Sciatic nerve (tissue), 2 donors: ENCODE data around the gene MKLN1. TPM values are rescaled to one million over a fixed set of nuclear protein-coding genes. Genes with fewer than 3 reads are reported as not detected.
A peak's percentile ranks its signal among the peaks of the same experiment; 100 is the strongest.
"Not testable (repeated sequence)": the region's sequence is repeated elsewhere in the genome, so short reads cannot be mapped to it uniquely, and the experiment has no call there.

Experiments
- ATAC-seq: fragments of 200-7000 bp; cut with Tn5 transposase; one replicate; pipeline ENCODE4 v1.9.1; 2020; ENCODE audit warnings: mild to moderate bottlenecking, moderate library complexity
- DNase-seq: peaks from one replicate; pipeline ENCODE4 v3.0.0-alpha.2; 2020; ENCODE audit warnings: low spot score
- intact Hi-C: fragments of 100-400 bp; cut with DNase I; formaldehyde crosslinking; loops from one replicate; pipeline ENCODE4 v1.14.2; 2022
- total RNA-seq: library from RNA; stranded (reverse); fragmentation: NEBNext Ultra II Directional; extraction: Animal tissue kit (Norgen Biotek cat#: 25700); gene quantifications from one replicate; pipeline ENCODE4 v1.2.1, GENCODE V29; 2021
- donor health status: DM: no; HTN: no; CAD: no.
- donor health status: DM: no; HTN: no; CAD: no.

MKLN1 gene
- total RNA-seq, 1 donor from 2014 or later: 110 TPM

DNA sequence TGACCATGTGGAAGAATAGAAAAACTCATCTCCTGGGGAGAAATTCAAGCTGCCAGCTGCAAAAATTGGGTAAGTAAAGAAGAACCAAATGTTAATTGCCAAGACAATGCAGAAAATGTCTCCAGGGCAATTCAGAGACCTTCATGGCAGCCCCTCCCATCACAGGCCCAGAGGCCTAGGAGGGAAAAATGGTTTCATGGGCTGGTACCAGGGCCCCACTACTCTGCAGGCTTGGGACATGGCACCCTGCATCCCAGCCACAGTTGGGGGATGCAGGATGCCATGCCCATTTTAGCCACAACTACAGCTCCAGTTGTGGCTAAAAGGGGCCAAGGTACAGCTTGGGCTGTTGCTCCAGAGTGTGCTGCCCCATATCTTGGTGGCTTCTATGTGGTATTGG lies 20.9 kb upstream of the MKLN1 start:
- no peak for ATAC-seq
- DNase-seq: no peak
- intact Hi-C loops: no loop called here

DNA sequence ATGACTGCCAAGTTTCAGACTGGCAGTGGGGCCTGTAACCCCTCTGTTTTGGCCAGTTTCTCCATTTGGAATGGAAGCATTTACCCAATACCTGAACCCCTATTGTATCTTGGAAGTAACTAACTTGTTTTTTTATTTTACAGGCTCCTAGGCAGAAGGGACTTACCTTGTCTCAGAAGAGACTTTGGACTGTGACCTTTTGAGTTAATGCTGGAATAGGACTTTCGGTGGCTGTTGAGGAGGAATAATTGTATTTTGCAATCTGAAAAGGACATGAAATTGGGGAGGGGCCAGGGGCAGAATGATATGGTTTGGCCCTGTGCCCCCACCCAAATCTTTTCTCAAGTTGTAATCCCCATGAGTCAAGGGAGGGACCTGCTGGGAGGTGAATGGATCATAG lies 20.0 kb upstream of the MKLN1 start:
- intact Hi-C loops: no loop called here
- DNase-seq (no peak), ATAC-seq (no peak)

DNA sequence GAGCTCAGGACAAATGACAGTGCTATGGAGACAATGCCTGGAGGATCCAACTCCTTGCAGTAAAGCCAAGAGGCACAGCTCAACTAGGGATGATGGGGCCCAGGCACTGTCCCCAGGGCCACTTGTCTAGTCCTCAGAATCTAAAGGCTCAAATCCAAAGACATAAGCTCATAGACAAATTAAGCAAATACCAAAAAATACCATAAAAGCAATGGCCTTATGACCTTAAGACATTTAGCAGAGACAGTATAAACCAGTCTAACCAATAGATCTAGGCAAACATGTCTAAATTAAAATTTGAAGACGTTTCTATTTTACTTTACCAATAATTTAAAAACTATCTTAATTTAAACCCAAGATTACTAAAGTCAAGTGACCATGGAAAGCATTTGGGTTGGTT lies 14.8 kb upstream of the MKLN1 start:
- DNase-seq: no peak
- no peak for ATAC-seq
- intact Hi-C loops: no loop called here

DNA sequence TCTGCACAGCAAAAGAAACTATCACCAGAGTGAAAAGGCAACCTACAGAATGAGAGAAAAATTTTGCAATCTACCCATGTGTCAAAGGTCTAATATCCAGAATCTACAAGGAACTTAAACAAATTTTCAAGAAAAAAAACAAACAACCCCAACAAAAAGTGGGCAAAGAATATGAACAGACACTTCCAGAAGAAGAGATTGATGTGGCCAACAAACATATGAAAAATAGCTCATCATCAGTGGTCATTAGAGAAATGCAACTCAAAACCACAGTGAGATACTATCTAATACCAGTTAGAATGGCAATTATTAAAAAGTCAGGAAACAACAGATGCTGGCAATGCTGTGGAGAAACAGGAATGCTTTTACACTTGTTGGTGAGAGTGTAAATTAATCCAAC lies 7.1 kb upstream of the MKLN1 start:
- no peak for ATAC-seq
- intact Hi-C loops: no loop called here

DNA sequence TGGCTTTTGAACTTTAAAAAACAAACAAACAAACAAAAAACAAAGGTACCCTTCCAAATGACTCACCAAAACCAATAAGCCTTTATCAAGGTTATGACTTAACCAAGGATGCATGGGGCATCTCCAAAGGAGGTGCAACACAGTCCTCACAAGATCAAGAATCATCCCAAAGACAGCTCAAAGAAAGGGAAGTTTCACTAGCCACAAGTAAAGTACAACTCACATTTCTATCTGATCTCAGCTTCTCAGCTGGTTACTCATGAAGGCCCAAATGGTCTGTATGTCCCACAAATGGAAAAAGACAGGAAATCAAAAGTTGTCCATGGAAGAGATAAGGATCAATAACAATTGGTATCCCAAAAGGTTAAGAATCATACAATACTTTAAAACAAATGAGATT lies 6.0 kb upstream of the MKLN1 start:
- intact Hi-C loops: no loop called here
- no peak for ATAC-seq
- no peak for DNase-seq

More for the DNA sequence above, 7.1 kb upstream of the MKLN1 start:
- no peak for DNase-seq

DNA sequence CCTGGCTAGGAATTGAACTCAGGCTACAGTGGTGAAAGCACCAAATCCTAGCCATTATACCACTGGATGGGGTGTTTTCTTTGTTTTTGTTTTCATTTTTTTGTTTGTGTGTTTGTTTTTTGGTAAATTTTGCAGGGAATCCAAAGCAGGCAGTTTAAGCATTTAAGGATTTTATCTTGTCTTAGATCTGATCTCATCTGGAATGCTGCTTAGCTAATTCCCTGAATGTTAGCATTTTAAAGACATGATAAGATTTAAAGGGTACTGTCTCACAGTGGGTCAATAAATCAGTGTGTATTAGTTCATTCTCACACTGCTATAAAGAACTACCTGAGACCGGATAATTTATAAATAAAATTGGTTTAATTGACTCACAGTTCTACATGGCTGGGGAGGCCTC lies 5.6 kb upstream of the MKLN1 start:
- ATAC-seq (no peak), DNase-seq (no peak)
- intact Hi-C loops: no loop called here

DNA sequence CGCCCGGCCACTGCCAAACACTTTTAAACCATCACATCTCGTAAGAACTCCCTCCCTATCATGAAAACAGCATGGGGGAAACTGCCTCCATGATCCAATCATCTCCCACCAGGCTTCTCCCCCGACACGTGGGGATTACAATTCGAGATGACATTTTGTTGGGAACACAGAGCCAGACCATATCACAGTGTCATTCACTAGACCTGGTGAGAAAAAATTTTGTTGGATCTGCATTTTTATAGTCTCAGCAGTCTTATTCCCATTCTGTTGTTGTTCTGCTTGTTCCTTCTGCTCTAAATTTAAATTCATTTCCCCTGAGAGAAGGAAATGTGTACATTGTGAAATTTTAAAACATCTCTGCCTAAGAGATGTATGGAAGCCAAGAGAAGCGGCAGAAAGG lies 4.8 kb upstream of the MKLN1 start:
- intact Hi-C loops: no loop called here
- ATAC-seq (no peak), DNase-seq (no peak)

DNA sequence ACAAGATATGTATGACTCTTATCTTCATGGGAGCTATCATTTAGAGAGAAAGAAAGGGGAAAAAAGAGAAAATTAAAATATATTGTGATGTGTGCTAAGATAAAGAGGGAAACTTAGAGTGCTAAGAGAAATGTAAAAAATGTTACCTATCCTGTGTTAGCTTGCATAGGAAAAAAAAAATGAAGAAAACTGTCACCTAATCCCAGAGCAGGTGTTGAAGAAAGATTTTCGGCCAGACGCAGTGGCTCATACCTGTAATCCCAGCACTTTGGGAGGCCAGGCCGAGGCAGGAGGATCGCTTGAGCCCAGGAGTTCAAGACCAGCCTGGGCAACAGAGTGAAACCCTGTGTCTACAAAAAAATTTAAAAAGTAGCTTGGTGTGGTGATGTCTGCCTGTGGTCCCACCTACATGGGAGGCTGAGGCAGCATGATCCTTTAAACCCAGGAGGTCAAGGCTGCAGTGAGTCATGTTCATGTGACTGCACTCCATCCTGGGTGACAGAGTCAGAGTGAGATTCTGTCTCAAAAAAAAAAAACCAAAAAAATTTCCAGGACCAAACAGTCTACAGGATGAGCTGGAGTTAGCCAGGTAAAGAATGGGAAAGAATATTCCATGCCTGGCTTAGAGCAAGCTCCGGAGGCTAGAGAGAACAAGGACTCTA lies 2.4 kb upstream of the MKLN1 start:
- intact Hi-C loops: no loop called here
- DNase-seq (no peak), ATAC-seq (no peak)

DNA sequence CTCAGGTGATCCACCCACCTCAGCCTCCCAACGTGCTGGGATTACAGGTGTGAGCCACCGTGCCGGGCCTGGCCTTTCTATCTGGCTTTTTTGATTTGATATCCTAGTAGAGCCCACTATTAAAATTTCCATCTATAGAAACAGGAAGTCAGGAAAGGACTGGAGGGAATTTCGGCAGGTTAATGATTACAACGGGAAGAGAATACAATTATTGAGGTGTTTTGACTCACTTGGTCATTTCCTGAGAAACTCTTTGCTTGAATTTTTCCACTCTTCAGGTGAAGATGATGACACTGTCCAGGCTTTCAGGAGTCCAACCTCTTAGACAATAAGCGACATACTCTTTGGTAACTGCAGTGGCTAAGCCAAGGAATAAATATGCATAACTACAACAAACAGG lies 1.1 kb upstream of the MKLN1 start:
- DNase-seq (no peak), ATAC-seq (no peak)
- intact Hi-C loops: no loop called here

DNA sequence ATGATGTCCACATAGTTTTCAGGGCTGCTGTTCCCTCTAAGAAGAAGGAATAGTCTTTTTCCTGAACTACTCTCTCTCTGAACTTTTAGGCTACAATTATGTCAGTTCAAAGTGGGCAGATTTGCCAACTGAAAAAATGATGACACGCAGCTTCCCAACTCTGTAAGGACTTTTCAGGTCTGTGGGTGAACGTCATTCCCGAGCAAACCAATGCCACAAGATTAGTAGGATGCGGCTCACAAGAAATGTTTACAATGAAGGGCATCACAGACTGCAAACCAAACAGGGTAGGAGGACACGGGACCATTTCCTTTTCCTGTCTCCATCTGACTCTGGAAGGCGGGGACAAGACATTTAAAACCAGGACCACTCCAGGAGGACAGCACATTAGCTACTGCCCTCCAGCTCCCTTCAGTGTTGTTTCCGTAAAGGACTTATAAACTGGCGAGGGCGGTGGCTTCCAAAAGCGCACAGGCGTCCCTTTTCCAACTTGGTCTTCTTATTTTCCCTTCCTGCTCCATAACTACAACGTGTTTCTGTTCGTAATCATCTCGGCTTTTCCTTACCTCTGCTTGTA lies 539 bp upstream of the MKLN1 start:
- ATAC-seq (peak; percentile 71), DNase-seq (no peak)
- intact Hi-C loops: no loop called here

DNA sequence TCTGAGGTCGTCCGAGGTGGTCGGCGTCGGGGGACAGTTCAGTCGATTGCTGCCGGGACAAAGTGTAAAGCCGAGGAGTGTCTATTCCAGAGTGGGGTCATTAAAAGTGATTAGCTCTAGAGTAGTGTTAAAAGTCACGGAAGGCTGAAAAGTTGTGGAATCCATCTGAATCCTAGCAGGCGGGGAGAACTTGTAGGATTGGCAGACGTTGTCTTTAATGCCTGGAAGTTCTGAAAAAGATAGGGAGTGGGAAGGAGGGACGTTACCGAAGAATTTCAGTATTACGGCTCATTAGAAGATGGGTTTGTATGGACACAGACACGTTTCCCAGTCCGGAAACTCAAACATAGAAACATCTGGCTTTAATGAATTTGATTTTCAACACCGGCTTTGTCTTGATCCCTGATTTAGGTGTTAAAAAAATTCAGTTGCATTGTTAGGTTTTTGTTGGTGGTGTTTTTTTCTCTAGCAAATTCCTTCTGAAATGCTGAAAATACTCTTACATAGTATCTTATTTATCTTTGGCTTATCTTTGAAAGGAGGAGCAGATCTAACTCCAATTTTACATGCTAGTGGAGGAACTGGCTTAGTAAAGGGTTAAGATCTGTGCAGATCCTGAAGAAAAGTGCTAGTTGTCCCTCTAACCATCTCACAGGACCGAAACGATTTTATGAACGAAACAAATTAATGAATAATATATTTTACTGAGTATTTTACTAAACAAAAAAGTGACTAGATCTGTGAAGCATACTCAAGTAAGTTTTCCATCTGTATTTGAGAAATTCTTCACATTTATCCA lies 900 bp downstream of the MKLN1 start:
- intact Hi-C loops: no loop called here
- ATAC-seq (peak; percentile 58), DNase-seq (no peak)

DNA sequence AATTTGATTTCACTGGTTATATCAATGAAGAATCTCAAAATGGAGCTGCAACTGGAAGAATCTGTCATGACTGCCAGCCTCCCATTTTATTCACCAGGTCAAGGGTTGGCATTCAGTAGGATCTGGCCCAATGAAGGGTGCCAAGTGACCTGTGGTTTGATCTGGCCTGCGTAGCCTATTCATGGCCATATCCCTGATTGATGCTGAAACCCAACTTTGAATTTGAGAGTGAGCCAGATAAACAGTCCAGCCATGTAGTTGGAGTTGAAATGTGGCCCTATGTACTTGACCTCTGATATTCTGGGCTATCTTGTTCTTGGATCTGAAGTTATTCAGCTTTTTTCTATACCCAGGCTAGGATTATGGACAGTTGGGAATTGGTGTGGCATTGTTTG lies 1.5 kb downstream of the MKLN1 start:
- intact Hi-C loops: no loop called here
- peak; percentile 34 for ATAC-seq

DNA sequence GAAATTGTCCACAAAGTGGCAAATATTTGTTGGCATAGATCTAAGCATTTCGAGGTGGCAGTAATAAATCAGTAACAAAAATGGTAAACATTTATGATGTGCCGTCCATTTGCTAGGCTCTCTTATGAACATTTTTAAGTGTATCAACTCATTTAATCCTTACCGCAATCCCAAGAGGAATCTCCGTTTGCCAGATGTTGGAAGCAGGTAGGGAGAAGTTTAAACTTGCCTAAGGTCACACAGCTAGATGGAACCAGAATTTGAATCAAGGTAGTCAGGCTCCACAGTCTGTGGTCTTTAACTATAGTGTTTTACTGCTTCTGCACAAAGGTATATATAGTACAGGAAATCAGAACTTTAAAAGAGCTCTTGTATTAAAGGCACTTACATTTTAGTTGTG lies 2.6 kb downstream of the MKLN1 start:
- intact Hi-C loops: no loop called here
- no peak for ATAC-seq

More for the DNA sequence above, 1.5 kb downstream of the MKLN1 start:
- DNase-seq: no peak

DNA sequence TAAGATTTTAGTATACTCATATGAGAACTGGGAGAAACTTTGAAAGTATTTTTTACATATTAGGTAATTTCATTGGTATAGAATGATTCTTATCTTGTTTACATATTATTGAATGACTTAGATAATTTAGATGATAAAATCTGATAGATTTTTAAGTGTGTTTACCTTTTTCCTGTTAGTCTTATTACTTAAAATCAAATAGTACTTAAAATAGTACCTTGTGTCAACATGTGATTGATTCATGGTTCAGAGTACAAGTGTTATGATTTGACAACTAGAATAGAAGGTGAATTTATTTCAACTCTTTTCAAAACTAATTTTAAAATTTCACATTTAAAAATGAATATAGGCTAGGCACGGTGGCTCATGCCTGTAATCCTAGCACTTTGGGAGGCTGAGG lies 4.1 kb downstream of the MKLN1 start:
- intact Hi-C loops: no loop called here
- ATAC-seq (no peak), DNase-seq (no peak)

More for the DNA sequence above, 2.6 kb downstream of the MKLN1 start:
- no peak for DNase-seq

DNA sequence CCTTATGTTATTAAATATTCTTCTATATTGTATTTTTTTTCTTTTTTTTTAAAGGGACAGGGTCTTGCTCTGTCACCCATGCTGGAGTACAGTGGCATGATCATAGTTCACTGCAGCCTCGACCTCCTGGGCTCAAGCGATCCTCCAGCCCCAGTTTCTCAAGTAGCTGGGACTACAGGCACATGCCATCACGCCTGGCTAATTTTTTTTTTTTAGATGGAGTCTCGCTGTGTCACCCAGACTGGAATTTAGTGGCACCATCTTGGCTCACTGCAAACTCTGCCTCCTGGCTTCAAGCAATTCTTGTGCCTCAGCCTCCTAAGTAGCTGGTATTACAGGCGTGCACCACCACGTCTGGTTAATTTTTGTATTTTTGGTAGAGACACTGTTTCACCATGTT lies 5.1 kb downstream of the MKLN1 start:
- intact Hi-C loops, DNase-seq, ATAC-seq: not testable (repeated sequence)

DNA sequence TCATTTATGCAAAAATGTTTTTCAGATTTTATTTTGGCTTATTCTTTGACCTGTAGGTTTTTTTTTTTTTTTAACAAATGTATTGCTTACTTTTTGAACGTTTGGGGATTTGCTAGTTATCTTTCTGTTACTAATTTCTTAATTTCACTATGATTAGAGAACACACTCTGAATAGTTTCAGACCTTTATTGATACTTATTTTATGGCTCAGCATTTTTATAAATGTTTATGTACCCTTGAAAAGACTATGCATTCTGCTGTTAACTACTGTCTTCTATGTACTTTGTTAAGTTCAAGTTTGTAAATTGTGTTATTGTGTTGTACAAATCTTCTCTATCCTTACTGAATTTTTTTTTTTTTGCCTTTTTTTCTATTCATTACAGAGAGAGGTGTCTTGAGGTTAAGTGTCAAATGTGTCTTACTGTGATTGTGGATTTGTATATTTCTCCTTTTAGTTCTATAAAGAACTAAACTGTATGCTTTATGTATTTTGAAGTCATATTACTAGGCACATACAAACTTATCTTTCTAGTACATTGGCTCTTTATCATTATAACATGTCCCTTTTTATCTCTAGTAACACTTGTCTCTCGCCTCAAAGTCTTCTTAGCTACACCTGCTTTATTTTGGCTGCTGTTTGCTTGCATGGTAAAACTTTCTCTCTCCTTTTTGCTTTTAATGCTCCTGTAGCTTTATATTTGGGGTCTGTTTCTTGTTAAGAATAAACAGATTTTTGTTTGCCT lies 8.1 kb downstream of the MKLN1 start:
- DNase-seq: no peak
- no peak for ATAC-seq
- intact Hi-C loops: no loop called here

DNA sequence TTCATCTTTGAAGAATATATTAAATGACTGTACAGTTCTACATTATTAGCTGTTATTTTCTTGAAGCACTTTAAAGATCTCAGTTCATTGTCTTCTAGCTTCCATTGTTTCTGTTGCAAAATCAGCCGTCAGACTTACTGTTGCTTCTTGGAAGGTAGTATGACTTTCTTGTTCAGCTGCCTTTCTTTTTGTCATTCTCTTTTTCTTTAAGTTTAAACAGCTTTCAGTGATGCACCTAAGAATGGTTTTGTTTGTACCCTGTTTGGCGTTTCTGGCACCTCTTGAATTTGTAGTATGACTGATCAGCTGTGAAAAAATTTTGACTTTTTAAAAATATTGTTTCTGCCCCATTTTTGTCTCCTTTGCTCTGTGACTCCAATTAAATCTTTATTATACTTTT lies 9.3 kb downstream of the MKLN1 start:
- intact Hi-C loops: no loop called here
- DNase-seq: no peak
- no peak for ATAC-seq

DNA sequence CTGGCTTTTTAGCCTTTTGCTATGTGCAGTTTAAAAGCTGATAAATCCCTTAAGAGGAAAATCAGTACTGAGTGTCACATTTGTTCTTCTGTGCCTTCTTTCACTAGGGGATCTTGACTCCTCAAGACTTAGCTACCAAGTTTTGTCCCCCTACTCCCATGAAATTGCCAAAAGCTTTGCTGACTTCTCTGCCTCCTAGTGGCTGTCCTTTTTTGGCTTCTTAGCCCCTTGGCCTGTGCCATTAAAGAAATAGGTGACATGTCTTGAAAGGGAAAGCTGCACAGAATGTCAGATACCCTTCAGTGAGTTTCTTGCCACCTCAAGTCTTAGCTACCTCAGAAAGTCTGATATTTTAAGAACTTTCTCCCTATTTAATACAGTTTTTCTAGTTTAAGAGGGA lies 10.5 kb downstream of the MKLN1 start:
- no peak for DNase-seq

DNA sequence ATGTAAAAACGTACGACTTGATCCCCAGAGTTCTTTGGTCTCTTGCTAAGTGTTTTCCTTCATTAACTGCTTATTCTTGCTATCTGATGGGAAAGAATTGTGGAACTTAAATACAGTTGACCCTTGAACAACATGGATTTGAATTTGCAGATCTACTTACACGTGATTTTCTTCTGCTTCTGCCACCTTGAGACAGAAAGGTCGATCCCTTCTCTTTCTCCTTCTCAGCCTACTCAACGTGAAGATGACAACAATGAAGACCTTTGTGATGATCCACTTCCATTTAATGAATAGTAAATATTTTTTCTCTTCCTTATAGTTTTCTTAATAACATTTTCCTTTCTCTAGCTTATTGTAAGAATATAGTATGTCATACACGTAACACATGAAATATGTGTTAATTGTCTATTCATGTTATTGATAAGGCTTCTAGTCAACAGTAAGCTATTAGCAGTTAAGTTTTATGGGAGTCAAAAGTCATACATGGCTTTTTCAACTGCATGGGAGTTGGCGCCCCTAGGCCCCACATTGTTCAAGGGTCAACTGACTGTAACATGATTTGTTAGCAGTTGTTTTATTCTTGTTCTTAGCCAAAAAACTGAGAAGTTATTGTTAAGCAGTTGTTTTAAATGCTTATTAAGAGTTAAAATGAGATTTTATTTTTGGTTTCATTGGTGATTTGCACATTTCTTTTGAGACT lies 11.2 kb downstream of the MKLN1 start:
- intact Hi-C loops: no loop called here
- DNase-seq: no peak
- no peak for ATAC-seq

More for the DNA sequence above, 10.5 kb downstream of the MKLN1 start:
- intact Hi-C loops: no loop called here
- no peak for ATAC-seq
